NB4 (cell line): ENCODE data around the gene CNPY3.

Experiments
- CTCF ChIP-seq: IDR thresholded peaks from one replicate; pipeline ENCODE4 v1.5.1; 2012; ENCODE audit warnings: low read depth, low read length
- POLR2A ChIP-seq: IDR thresholded peaks from 2 replicates; pipeline ENCODE4 v1.6.1; 2011; ENCODE audit warnings: mild to moderate bottlenecking; ENCODE audit not compliant: insufficient read length; ENCODE audit errors: extremely low read depth

GRCh38 chr6:42968783-42969182 is 39.5 kb downstream of the CNPY3 start:
- TF ChIP-seq CTCF = no peak
- TF ChIP-seq POLR2A = no peak
